Kidney capillary endothelial cell (primary cell): ENCODE data around the gene KANSL1L.

Experiments used
- DNase-seq: peaks from one replicate; pipeline ENCODE4 v3.0.0-alpha.2; 2018; ENCODE audit warnings: low spot score

KANSL1L gene

GRCh38 chr2:209990838-209991237, 180.4 kb downstream of the KANSL1L start:
- DNase-seq = no peak

DNA sequence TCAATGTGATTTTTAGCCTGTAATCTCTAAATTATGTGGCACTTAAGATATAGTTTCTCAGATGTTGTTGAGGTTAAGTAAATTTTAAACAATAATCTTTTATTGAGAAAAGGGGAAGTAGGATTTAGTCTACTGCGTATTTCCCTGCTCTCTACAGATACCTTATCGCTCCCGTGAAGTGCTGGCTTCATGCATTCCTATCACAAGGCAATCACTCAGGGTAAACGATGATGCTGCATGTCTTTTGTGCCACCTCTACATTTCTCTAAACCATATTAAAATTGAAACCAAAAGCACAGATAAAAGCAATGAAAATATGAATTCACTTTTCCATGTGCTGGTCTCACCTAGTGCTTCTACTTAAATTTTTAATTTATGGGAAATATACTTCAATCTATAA, 183.2 kb downstream of the KANSL1L start:
- DNase-seq = no peak

- no peak for DNase-seq
Observed at GRCh38 chr2:209986415-209986814, 184.8 kb downstream of the KANSL1L start.

DNA sequence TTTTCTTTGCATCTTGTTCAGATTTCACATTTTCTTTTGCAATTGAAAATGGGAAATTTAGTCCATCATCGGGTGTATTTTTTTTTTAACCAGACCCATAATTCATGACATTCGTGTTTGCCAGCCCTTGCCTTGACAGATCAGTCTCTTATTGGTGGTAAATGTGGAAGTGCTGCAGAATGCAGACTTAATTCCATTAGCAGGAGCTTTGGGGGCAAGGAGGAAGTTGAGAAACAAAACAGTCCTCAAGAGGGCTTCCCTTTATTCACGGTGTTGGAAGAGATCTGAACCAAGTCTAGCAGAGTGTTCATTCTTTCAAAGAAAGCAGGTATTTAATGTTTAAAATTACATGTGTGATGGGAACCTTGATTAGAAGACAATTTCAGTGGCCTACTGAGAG, 185.3 kb downstream of the KANSL1L start:
- no peak for DNase-seq

DNA sequence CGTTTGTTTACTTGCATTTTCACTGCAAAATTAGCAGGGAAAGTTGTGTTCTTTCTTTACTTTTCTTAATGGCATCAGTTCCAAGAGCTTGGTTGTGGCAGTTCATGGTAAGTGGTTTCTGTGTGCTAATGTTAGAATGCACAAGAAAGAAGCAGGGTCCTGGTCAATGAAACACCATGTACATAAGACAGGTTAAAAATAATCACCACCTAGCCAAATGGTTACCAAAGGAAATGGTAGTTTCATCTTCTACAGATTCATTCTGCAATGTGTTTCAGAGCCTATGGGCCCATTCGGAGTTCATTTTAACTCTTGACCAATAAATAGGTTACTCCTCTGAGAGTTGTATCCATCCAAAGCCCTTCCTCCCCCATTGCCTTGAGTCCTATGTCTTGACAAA, 186.9 kb downstream of the KANSL1L start:
- DNase-seq = no peak

DNA sequence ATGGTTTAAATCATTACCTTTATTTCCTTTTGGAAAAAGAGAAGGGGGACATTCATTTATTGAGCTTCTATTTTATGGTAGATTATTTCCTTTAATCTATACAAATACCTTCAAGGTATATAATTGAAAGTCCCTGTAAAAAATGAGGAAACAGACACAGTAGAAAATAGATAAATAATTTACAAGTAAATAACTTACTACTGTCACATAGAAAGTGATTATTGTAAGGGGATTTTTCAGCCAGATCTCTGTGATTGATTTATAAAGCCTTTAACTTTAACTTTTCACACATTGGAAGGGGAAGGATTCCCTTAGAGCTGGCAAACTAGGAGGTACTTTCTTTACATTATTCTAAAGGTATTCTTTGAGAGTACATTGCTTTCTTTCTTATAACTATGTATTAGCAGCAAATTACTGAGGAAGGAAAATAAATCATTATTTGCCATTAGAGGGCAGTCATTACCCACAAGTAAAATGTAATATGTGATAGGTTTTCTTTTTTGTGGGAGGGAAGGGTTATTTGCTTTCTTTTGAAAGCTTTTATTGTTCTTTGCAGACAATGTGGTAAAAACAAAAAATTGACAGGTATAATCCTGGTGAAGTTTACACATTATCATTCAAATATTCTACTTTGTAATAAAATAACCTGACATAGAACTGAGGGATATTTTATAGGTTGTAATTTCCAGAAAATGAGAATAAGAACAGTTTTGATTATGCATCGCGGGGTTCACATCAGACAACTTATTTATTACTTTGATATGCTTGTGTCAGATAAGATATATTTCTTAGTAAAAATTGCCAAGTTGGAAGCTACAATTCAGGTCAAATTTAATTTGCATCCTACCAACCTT, 193.6 kb downstream of the KANSL1L start:
- peak; percentile 40 for DNase-seq

DNA sequence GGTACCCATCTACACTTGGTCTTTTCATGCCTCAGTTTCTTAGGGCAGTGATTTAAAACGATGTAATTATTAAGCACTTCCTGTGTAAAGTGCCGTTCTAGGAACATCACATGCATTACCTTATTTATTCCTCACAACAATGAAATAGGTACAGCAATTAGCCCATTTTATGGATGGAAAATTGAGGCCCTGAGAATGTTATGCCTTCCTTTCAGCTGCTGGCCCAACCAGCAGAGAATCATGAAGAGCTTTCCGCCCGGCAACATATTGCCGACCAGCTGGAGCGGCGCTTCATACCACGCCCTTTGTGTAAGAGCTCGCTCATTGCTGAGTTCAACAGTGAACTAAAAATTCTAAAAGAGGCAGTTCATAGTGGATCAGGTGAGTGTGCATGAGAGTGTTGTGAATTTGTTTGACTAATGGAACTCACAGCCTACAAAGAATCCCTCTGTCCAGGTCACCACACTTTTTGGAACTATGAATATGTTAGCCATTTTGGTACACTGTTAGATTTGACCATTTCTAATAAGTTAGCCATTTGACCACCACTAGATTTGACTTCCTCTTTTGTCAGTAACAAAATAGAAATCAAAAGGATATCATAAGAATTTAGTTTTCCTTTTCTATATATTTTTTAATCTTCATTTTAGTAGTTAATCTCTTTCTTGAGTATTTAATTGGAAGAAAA, 194.4 kb downstream of the KANSL1L start:
- DNase-seq = no peak

DNA sequence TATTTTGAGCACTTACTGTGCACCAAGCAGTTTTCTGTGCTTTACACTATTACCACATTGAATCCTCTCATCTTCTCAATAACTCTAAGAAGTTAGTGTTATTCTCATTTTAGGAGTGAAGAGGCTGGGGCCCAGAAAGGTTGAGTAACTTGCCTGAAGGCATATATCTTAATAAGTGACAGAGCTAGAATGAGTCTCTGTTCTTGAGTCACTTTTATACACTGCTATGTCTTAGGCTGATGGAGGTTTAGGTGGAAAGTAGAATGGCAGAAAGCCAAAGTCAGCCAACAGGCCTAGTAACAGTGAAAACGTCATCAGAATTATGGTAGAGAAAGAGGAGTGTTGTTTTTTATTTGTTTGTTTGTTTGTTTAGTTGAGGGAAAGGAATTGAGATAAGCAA, 196.6 kb downstream of the KANSL1L start:
- DNase-seq = no peak

DNA sequence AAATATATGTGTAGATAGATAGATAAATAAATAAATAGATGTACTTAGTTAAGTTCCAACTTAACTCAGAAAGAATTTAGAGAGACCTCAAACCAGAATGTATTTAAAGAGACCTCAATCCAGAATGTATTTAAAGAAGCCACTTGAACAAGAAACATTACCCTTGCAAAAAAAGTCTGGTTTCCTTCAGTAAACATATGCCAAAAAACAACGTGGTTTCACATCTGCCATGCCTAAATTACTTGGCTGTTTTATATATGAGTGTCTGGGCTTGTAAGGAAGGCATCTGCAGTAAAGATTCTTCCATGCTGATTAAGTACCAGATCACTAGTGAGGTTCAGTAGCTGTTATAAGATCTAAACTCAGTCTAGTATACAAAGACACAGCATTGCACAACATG, 197.9 kb downstream of the KANSL1L start:
- no peak for DNase-seq
